PC-9 (cell line): Measurements from ENCODE around the gene ASB6. TPM values are rescaled to one million over a fixed set of nuclear protein-coding genes. Genes with fewer than 3 reads are reported as not detected.

ENCODE experiments used
- BruUV-seq: library from RNA; stranded (reverse); fragments of 400-500 nt; replicated peaks from 2 replicates; lab custom pipeline; 2021; lab: Mats Ljungman, UMichigan
- CTCF ChIA-PET: fragments of 300-600 bp; sonication (Branson Sonifier 250); formaldehyde crosslinking; loops from one replicate; lab custom pipeline; 2022; ENCODE audit warnings: antibody characterized with exemption; lab: Charles Lee
- POLR2A ChIA-PET: fragments of 300-600 bp; sonication (Branson Sonifier 250); formaldehyde crosslinking; loops from one replicate; lab custom pipeline; 2022; ENCODE audit warnings: antibody characterized with exemption; ENCODE audit not compliant: unreplicated experiment; lab: Charles Lee
- DNase-seq, 2 experiments: peaks; one replicate each; pipeline versions ENCODE4 v3.0.0 to v3.0.0-alpha.2; 2015 to 2022; ENCODE audit warnings: mixed read lengths in 1 of 2
- H2AFZ ChIP-seq: fragments of 200-600 bp; sonication (generic); 2 replicates; pipeline ENCODE4 v1.8.1; 2017; ENCODE audit warnings: antibody characterized with exemption
- H3F3A ChIP-seq: fragments of 200-600 bp; sonication (generic); 2 replicates; pipeline ENCODE4 v1.8.1; 2017; ENCODE audit warnings: antibody characterized with exemption, mild to moderate bottlenecking, low read depth; ENCODE audit not compliant: insufficient read depth
- H3K27ac ChIP-seq: fragments of 200-600 bp; sonication (generic); 2 replicates; pipeline ENCODE4 v1.6.1; 2016; ENCODE audit warnings: mixed run types
- H3K27me3 ChIP-seq: fragments of 200-600 bp; sonication (generic); 2 replicates; pipeline ENCODE4 v1.6.1; 2016; ENCODE audit warnings: low read depth, mixed run types; ENCODE audit not compliant: insufficient read depth
- H3K36me3 ChIP-seq: fragments of 200-600 bp; sonication (generic); 2 replicates; pipeline ENCODE4 v1.6.1; 2016; ENCODE audit warnings: low read depth, mixed run types
- H3K4me1 ChIP-seq: fragments of 200-600 bp; sonication (generic); replicated peaks from 2 replicates; pipeline ENCODE4 v1.6.1; 2016; ENCODE audit warnings: mixed run types; ENCODE audit not compliant: insufficient read depth
- H3K4me2 ChIP-seq: fragments of 200-600 bp; sonication (generic); 2 replicates; pipeline ENCODE4 v1.6.1; 2017; ENCODE audit warnings: mixed run types
- H3K4me3 ChIP-seq: fragments of 200-600 bp; sonication (generic); 2 replicates; pipeline ENCODE4 v1.6.1; 2016; ENCODE audit warnings: mixed run types
- H3K79me2 ChIP-seq: fragments of 200-600 bp; sonication (generic); 2 replicates; pipeline ENCODE4 v1.6.1; 2017; ENCODE audit warnings: low read depth, mixed run types
- H3K9me2 ChIP-seq: fragments of 200-600 bp; sonication (generic); 2 replicates; pipeline ENCODE4 v1.8.1; 2017; ENCODE audit warnings: mild to moderate bottlenecking; ENCODE audit not compliant: insufficient read depth
- H3K9me3 ChIP-seq: fragments of 200-600 bp; sonication (generic); 2 replicates; pipeline ENCODE4 v1.8.1; 2016; ENCODE audit warnings: low read depth; ENCODE audit not compliant: insufficient read depth
- H4K20me1 ChIP-seq: fragments of 200-600 bp; sonication (generic); 2 replicates; pipeline ENCODE4 v1.8.1; 2017; ENCODE audit not compliant: insufficient read depth
- EZH2 ChIP-seq: fragments of 200-600 bp; sonication (generic); IDR thresholded peaks from 2 replicates; pipeline ENCODE4 v1.8.0; 2017; ENCODE audit warnings: antibody characterized with exemption, low read depth
- intact Hi-C: fragments of 100-400 bp; cut with micrococcal nuclease; formaldehyde crosslinking; loops from one replicate; pipeline ENCODE4 v1.10.0; 2022; ENCODE audit not compliant: unreplicated experiment
- total RNA-seq: library from RNA; stranded (reverse); gene quantifications from 2 replicates; pipeline ENCODE4 v1.2.3, GENCODE V29; 2021
- TF ChIP-seq, protein P1 (sequence below): fragments of 200-600 bp; sonication (generic); conservative IDR thresholded peaks from 2 replicates; pipeline ENCODE4 v1.6.1; 2017; ENCODE audit warnings: mixed run types, antibody characterized with exemption, mild to moderate bottlenecking, moderate library complexity

The ASB6 gene
- total RNA-seq, 1 experiment from 2014 or later: 20.2 TPM

DNA sequence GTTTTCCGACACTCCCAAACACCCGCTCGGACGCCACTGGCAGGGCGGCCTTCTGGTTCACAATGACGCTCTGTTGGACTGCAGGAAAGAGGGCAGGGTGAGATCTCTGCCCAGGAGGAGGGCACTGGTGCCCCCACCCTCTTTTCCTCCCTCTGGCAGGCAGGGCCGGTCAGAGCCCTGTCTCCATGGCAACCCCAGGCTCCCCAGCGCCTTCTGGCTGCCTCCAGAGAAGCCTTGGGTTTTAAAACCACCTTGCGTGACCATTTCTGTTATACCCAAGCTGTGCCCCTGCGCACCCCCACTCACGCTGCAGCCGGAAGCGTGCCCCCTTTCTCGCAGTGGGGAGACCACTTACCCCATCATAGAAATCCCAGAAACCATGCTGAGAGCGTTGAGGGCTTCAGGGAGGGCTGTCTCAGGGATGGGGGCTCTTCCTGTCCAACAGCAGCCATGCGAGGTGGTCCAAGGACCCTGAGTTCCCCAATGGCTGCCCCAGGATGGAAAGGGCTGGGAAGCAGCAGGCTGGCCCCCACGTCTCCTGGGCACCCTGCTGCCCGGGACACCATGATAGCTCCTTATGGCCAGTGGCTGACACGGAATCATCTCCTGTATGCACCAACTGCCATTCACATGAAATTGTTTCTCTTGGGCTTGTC, 28.3 kb downstream of the ASB6 start:
- DNase-seq: no peak
- H3K4me1 ChIP-seq: peaks cover 27% of the 10 kb centered on the region
- no peak overlapping the region for H3K4me2 ChIP-seq
- no TSS peak for BruUV-seq
- no peaks in the 10 kb centered on the region for H3K9me3 ChIP-seq
- H3K4me3 ChIP-seq: no peak overlapping the region
- ChIA-PET POLR2A (interaction anchor here (0.5 kb wide), 1 partner anchor 440 kb away, joined by 3 read pairs; no protein-coding TSS in a partner anchor), CTCF (interaction anchor here (0.6 kb wide), 2 partner anchors 231 to 476 kb away, joined by 3 read pairs; no protein-coding TSS in a partner anchor)
- H3K27me3 ChIP-seq: no peaks in the 10 kb centered on the region
- H3K79me2 ChIP-seq: no peaks in the 10 kb centered on the region
- H3K27ac ChIP-seq: no peak overlapping the region
- TF ChIP-seq, protein P1, sequence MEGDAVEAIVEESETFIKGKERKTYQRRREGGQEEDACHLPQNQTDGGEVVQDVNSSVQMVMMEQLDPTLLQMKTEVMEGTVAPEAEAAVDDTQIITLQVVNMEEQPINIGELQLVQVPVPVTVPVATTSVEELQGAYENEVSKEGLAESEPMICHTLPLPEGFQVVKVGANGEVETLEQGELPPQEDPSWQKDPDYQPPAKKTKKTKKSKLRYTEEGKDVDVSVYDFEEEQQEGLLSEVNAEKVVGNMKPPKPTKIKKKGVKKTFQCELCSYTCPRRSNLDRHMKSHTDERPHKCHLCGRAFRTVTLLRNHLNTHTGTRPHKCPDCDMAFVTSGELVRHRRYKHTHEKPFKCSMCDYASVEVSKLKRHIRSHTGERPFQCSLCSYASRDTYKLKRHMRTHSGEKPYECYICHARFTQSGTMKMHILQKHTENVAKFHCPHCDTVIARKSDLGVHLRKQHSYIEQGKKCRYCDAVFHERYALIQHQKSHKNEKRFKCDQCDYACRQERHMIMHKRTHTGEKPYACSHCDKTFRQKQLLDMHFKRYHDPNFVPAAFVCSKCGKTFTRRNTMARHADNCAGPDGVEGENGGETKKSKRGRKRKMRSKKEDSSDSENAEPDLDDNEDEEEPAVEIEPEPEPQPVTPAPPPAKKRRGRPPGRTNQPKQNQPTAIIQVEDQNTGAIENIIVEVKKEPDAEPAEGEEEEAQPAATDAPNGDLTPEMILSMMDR: no peak
- no peak for TF ChIP-seq EZH2
- no peaks in the 10 kb centered on the region for H3K9me2 ChIP-seq
- intact Hi-C loops: loop anchor here (5.0 kb wide), 1 partner anchor 251 kb away; no protein-coding TSS in a partner anchor
- H3F3A ChIP-seq: peaks cover 7% of the 10 kb centered on the region
- no peaks in the 10 kb centered on the region for H4K20me1 ChIP-seq
- no peak overlapping the region for H2AFZ ChIP-seq
- no peaks in the 10 kb centered on the region for H3K36me3 ChIP-seq

DNA sequence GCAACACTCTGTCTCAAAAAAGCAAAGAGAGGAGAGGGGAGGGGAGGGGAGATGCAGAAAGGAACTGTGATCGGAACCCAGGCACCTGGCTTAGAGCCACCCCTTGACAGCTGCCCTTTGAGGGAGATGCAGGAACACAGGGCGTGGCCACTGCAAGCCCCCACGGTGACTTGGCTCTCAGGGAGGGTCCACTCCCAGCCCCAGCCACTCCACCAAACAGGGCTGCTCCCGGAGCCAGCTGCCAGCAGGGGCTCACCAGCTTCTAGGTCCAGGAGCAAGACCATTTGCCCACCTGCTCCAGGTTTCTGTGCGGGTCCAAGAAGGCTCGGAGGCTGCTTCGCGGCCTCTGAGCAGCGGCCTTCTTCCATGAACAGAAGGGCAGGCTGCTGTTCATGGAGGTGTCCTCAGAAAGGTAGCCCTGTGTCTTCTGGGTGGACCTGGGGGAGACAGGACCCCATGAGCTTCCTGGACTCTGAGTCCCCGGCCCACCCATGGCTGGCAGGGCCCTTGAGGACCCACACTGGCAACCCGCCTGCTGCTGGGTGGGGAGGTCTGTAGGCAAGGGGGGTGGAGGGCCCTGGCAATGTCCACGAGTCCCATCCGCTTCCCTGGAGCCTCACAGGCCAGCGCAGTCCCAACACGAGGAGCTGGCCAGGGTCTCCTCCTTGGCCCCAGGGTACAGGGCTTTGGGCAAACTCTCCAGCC, 29.0 kb downstream of the ASB6 start:
- intact Hi-C loops: loop anchor here (5.0 kb wide), 1 partner anchor 251 kb away; no protein-coding TSS in a partner anchor
- H3F3A ChIP-seq: peaks cover 14% of the 10 kb centered on the region
- H2AFZ ChIP-seq: no peak overlapping the region
- H3K4me3 ChIP-seq: no peak overlapping the region
- no peaks in the 10 kb centered on the region for H4K20me1 ChIP-seq
- H3K4me1 ChIP-seq: peaks cover 30% of the 10 kb centered on the region
- TF ChIP-seq, protein P1: no peak
- TF ChIP-seq EZH2: no peak
- H3K9me3 ChIP-seq: no peaks in the 10 kb centered on the region
- DNase-seq: no peak
- CTCF ChIA-PET: interaction anchor here (0.6 kb wide), 2 partner anchors 230 to 475 kb away, joined by 3 read pairs; no protein-coding TSS in a partner anchor
- POLR2A ChIA-PET: no interaction called here
- H3K9me2 ChIP-seq: no peaks in the 10 kb centered on the region
- BruUV-seq: no TSS peak
- H3K27me3 ChIP-seq: no peaks in the 10 kb centered on the region
- H3K36me3 ChIP-seq: no peaks in the 10 kb centered on the region
- no peak overlapping the region for H3K4me2 ChIP-seq
- H3K79me2 ChIP-seq: no peaks in the 10 kb centered on the region
- H3K27ac ChIP-seq: no peak overlapping the region

DNA sequence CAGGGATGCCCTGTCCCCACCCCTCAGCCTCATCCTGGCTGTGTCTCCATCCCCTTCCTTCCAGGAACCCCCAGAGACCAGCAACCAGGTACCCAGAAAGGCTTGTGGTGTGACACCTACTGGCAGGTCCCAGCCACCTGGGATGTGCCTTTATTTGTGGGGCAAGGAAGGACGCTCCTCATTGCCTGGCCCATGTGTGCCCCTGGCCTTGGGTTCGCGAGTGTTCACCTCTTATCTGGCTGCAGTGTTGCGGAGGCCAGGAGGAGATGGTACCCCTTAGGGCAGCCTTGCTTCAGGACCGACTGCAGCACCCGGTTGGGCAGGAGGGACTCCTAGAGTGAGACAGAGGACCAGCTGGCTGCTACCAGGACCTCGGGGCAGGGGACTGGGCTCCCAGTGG, 29.8 kb downstream of the ASB6 start:
- Histone ChIP-seq H3K79me2 (no peaks in the 10 kb centered on the region), H3K9me3 (no peaks in the 10 kb centered on the region), H4K20me1 (no peaks in the 10 kb centered on the region), H3K9me2 (no peaks in the 10 kb centered on the region), H3K4me3 (no peak overlapping the region), H3K36me3 (no peaks in the 10 kb centered on the region), H2AFZ (no peak overlapping the region), H3K27me3 (no peaks in the 10 kb centered on the region), H3K4me2 (no peak overlapping the region), H3K4me1 (peaks cover 29% of the 10 kb centered on the region), H3F3A (peaks cover 19% of the 10 kb centered on the region), H3K27ac (no peak overlapping the region)
- TF ChIP-seq, protein P1: no peak
- no peak for TF ChIP-seq EZH2
- CTCF ChIA-PET: interaction anchor here (0.7 to 1.1 kb wide), 2 partner anchors 154 to 473 kb away, joined by 3 to 4 read pairs; no protein-coding TSS in a partner anchor
- BruUV-seq: no TSS peak
- DNase-seq: no peak
- intact Hi-C loops: loop anchor here (5.0 kb wide), 1 partner anchor 250 kb away; no protein-coding TSS in a partner anchor
- POLR2A ChIA-PET: no interaction called here
